GM21515 (cell line): ENCODE results near the gene STAG2.
"Not testable (repeated sequence)": the region's sequence is repeated elsewhere in the genome, so short reads cannot be mapped to it uniquely, and the experiment has no call there.

Experiments
- ATAC-seq: cut with Tn5 transposase; IDR thresholded peaks from one replicate; pipeline ENCODE4 v1.9.1; 2021; ENCODE audit not compliant: unreplicated experiment

The STAG2 gene

DNA sequence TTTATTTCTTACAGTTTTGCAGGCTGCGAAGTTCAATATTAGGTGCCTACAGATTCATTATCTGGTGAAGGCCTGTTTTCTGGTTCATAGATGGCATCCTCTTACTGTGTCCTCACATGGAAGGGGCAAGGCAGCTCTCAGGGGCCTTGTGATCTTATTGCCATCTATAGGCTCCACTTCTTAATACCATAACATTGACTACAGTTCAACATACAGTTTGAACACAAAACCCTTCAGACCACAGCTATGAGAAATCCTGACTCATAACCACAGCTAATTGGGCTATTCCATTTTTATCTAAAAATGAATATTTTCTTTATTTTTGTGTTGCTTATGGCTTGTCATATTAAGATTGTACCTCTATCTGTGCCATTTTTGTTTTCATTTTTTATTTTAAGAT is 72.3 kb downstream of the STAG2 start:
- ATAC-seq, result no peak

DNA sequence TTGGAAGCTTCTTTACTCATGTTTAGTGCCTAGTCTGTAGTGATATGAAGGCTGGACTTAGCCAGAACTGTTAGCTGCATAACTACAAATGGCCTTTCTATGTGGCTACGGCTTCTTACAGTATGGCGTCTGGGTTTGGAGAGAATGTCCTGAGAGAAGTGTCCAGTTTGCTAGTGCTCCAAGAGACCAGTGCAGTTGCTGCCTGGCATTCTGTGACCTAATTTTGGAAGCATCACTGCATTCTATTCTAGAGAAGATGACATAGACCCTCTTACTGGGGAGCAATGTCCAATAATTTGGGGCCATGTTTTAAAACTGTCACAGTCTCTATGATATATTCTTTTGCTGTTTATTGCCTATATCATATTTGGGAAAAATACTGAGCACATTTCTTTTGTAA is 74.2 kb downstream of the STAG2 start:
- no peak for ATAC-seq

DNA sequence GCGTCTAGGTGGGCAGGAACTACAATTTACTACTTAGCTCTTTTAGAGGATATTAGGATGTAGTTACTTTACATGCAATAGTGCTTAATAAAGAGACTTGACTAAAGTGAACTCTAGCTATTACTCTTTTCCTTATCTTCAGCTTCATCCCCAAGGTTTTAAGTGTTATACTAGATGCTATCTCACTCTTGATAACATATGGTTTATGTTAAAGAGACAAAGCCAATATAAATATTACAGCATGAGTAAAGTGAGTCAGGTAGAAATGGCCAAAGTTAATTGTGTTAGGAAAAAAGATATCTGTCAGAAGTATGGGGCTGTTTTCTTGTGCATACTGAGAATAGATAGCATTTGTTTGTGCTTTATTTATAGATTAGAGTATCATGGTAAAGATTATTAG is 80.5 kb downstream of the STAG2 start:
- no peak for ATAC-seq

DNA sequence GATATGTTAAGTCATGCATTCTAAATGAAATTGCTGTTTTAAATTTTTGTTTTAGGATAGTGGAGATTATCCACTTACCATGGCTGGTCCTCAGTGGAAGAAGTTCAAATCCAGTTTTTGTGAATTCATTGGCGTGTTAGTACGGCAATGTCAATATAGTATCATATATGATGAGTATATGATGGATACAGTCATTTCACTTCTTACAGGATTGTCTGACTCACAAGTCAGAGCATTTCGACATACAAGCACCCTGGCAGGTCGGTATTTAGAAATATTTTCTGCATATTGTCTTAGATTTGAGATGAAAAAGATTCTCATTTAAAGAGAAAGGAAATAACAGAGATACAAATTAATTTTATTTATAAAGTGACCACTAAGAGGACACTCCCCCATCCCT is 83.6 kb downstream of the STAG2 start:
- no peak for ATAC-seq

DNA sequence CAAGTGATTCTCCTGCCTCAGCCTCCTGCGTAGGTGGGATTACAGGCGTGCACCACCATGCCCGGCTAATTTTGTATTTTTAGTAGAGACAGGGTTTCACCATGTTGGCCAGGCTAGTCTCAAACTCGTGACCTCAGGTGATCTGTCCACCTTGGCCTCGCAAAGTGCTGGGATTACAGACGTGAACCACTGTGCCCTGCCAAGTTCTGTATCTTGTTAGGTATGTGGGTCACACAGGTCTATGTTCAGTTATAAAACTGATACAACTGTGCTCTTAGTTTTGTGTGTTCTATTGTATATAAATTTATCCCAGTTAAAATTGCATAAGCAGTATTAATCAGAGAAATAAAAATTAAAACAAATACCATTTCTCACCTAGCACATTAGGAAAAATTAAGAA is 122.9 kb downstream of the STAG2 start:
- ATAC-seq, result not testable (repeated sequence)

DNA sequence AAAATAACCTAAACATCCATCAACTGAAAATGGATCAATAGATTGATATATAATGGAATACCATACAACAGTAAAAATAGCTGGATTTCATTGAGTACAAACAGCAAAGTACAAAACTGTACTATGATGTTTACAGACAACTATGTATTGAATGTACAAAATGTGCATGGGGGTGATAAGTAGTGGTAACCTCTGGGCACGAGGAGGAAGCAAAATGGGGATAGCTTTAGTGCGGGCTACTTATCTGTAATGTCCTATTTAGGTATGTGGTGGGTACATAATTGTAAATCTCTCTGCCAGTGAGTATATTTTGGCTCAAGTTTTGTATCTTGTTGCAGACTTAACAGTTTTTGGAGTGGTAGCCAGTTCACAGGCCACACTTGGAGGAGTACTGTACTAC is 123.6 kb downstream of the STAG2 start:
- ATAC-seq, result no peak

DNA sequence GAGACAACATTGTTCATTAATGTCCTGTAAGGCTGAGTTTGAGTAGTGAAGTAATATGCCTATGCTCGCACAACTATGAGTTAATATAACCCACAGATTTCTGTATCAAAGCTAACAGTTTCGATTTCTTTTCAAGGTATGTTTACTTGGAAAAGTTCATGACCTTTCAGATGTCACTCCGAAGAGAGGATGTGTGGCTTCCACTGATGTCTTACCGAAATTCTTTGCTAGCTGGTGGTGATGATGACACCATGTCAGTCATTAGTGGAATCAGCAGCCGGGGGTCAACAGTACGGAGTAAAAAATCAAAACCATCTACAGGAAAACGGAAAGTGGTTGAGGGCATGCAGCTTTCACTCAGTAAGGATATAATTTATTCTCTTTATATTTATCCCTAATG is 124.9 kb downstream of the STAG2 start:
- no peak for ATAC-seq

DNA sequence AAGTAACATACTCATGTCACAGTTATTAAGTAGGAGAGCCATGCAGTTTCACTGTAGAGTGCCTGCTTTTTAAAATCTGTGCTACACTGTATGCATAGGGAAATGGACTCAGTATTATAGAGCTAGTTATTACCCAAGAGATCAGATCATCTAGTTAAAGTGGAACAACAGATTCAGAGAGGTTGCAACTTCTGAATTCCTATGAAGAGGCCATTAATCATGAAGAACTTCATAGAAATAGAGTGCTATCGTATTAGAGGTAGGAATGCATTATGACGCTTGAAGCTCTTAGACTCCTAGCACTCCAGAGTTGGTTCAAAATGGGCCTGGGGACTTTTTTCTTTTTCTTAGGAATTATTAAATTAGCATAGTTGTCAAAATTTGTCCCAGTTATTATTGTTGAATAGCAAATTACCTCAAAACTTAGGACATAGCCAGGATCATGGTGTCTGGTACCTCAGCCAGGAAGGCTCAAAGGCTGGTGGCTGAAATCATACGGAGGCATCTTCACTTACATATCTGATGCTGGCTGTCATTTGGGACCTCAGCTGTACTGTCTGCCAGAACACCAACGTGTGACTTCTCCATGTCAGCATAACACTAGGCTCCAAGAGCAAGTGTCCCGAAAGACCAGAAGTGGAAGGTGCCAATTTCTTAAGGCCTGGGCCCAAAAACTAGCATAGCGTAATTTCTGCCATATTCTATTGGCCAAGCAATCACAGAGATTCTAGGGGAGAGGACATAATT is 125.7 kb downstream of the STAG2 start:
- no peak for ATAC-seq

DNA sequence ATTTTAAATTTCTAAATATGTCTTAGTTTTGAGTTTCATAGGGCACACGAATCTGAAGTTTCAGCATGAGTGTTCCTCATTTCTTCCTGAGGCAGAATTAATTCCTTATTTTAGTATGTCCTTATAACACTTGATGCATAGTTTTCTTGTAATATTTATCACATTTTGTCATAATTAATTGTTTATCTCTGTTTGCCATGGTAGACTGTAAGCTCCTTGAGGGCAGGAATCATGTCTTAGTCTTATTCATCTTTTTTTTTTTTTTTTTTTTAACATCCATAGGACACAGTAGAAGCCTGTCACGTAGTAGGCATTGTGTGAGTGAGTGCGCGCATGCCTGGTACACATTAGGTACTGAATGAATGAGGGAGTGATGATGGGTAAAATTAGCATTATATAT is 131.7 kb downstream of the STAG2 start:
- no peak for ATAC-seq

DNA sequence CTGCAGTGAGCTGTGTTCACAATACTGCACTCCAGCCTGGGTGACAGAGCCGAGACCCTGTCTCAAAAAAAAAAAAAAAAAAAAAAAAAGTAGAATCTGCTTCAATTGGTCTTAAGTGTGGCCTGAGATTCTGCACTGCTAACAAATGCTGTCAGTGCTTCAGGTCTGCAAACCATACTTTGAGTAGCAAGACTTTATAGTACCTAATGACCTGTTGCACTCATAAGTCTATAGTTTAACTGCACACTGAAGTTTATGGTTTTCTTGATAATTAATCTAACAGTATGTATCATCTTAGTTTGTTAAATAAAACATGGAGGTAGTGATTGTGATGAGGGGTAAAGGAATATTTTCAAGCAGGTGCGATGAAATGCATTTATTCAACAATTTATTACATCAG is 135.6 kb downstream of the STAG2 start:
- ATAC-seq, result no peak

DNA sequence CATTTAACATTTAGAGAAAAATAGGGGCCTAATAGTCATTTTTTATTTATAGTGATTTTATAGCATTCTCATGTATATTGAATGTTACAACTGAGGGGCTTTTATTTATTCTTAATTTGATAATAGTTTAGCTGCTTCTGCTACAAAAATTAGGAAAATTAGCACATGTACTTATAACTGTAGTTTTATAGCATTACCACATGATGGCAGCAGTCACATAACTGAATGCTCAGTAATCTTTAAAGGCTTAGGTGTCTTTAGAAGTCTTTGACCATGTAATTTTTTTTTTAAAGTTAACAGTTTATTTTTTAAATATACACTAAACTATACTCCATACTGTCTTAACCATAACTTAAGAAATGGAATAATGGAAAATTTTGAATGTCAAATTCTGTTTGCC is 136.6 kb downstream of the STAG2 start:
- ATAC-seq, result no peak

DNA sequence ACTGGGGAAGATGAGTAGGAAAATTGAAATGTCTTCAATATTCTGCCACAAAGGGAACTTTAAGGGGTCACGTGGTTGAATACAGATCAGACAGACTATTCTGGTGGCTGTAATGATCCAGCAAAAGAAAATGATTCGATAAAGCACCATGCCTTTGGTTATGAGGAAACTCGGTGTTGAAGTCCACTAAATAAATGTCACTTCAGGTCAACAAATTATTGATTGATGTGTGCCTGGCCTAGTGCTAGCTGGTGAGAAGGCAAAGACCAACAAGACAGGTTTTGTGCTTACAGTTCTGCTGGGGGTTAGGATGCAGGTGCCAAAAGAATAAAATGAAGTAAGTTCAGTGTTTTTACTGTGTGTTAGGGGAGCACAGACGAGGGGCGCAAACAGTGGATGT is 142.5 kb downstream of the STAG2 start:
- no peak for ATAC-seq

DNA sequence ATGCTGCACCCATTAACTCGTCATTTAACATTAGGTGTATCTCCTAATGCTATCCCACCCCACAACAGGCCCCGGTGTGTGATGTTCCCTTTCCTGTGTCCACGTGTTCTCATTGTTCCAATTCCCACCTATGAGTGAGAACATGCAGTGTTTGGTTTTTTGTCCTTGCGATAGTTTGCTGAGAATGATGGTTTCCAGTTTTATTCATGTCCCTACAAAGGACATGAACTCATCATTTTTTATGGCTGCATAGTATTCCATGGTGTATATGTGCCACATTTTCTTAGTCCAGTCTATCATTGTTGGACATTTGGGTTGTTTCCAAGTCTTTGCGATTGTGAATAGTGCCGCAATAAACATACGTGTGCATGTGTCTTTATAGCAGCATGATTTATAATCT is 143.0 kb downstream of the STAG2 start:
- ATAC-seq, result not testable (repeated sequence)

DNA sequence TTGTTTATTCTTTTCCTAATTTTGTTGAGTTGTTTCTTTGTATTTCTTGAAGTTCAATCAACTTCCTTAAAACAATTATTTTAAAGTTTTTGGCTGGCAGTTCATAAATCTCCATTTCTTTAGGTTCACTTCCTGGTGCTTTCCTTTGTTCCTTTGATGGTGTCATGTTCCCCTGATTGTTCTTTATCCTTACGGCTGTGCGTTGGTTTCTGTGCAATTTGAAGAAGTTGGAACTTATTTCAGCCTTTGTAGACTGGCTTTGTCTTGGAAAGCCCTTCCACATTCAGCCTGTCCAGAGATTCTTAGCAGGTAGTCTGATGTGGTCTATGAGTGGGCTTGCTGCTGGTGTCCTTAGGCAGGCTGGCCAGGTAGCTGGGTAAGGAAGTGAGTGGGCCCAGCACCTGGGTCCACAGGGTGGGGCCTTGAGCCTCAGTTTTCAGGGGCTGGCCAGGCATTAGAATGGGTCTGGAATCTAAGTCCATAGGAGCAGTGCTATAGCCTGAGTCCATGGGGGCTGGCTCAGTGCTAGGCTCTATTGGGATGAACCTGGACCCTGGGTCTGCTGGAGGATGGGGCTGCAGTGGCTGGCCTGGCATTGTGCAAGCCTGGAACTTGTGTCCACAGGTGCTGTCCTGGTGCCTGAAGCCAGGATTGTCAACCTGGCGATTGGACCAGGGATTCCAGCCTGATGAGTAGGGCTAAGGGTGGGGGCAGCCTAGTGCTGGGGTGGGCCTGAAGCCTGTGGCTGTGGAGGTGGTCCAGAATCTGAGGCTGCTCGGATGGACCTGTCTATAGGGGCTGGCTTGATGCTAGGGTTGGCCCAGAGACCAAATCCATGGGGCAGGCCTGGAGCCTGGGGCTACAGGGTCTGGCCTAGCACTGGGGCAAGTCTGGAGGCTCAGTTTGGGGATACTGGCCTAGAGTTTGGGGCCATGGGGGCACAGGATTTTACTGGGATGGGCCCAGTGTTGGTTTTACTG is 152.4 kb downstream of the STAG2 start:
- ATAC-seq, result no peak

DNA sequence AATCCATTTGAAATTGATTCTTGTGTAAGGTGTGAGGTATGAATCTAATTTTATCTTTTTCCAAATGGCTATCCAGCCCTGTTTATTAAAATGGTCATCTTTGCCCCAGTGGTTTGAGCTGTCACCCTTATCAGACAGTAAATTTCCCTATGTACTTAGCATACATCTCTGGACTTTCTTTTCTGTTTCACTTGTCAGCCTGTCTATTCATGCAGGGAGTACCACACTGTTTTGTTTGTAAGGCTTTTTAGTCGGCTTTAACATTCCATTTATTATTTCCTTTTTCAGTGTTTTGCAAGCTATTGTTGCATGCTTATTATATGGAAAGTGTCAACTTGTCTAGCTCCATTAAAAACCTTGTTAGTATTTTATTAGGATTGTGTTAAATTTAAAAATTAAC is 155.8 kb downstream of the STAG2 start:
- ATAC-seq, result no peak

DNA sequence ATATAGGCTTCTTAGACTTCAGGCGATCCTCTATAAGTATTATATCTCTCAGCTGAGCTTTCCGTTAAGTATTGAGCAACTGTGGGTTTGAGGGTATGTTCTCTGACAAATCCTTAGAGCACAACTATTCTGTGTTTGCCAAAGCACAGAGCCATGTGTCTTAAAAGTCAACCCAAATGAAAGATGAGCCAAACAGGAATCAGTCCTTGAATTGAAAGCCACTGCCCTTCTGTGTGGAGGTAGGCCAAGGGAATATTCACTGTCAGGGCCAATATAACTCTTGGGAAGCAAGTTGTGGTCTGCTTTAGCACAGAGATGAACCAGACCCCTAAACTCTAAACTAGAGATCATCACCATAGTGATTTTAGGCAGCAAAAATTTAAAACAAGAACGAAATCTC is 164.0 kb downstream of the STAG2 start:
- no peak for ATAC-seq

DNA sequence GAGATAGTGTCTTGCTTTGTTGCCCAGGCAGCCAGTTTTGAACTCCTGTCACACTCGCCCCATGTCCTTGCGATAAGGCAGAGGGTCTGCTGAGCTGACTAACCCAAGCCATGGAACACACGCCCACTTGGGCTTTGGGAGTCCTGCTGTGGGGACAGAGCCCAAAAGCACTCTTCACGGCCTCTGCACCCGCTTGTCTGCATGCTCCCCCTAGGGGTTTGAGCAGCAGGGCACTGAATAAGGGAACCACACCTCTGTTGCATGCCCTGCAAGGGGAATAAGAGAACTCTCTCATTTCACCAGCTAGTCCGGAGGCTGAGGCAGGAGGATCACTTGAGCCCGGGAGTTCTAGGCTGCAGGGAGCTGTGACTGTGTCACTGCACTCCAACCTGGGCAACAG is 166.0 kb downstream of the STAG2 start:
- no peak for ATAC-seq

DNA sequence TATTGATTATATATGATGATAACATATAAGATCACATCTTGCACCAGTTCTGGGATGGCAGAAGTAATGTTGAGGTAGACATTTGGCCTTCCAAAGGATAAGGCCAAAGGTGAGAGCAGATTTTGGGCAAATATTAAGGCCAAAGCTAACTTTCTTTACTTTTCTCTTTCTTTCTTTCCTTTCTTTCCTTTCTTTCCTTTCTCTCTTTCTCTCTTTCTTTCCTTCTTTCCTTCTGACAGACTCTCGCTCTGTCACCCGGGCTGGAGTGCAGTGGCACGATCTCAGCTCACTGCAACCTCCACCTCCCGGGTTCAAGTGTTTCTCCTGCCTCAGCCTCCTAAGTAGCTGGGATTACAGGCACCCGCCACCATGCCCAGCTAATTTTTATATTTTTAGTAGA is 170.9 kb downstream of the STAG2 start:
- ATAC-seq, result not testable (repeated sequence)

DNA sequence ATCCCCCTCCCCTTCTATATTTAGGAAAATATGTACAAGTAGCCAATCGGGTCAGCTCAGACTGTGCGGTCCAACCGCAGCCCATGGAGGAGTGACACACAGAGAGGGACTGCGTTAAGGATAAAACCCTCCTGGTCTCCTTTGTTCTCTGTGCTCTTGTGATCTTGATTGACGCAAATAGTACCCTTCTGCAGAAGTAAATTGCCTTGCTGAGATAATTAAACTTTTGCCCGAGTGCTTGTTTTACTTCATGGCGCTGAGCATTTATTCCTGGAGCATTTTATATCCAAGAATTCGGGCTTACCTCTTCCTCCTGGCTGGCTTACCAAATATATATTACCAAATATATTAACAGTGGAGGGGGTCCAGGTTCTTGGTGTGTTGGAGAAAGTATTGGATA is 184.2 kb downstream of the STAG2 start:
- ATAC-seq, result no peak

DNA sequence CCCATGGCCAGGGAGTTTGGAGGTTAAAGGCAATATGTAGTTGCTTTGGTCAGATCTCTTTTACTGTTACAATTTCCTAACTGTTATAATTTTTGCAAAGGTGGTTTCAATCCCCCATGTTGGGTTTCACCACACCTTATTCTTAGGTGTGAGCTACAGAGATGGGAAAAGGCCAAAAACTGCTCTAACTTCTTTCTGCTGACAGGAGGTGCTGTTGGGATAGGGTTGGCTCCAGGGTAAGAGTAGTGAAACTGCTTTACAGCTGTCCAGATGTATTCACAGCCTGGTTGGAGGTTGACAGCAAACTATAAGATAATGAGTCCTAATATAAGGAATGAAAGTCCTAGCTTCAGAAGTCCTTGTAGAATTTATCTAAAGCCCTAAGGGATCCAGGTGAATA is 189.7 kb downstream of the STAG2 start:
- no peak for ATAC-seq
